Neural progenitor cell (in vitro differentiated cells): ENCODE data around the gene AGPS. TPM values are rescaled to one million over a fixed set of nuclear protein-coding genes. Genes with fewer than 3 reads are reported as not detected.

ENCODE experiments used
- DNase-seq: peaks from one replicate; pipeline ENCODE4 v3.0.0-alpha.2; 2016; ENCODE audit warnings: low spot score
- H2AFZ ChIP-seq: fragments of 200-600 bp; sonication (generic); replicated peaks from 2 replicates; pipeline ENCODE4 v1.6.1; 2016; ENCODE audit warnings: antibody characterized with exemption
- H3F3A ChIP-seq: fragments of 200-600 bp; sonication (generic); 2 replicates; pipeline ENCODE4 v1.6.1; 2016; ENCODE audit warnings: antibody characterized with exemption, low read depth
- H3K27ac ChIP-seq: fragments of 200-600 bp; sonication (generic); 2 replicates; pipeline ENCODE4 v1.5.1; 2016; ENCODE audit warnings: mild to moderate bottlenecking
- H3K27me3 ChIP-seq: fragments of 200-600 bp; sonication (generic); 2 replicates; pipeline ENCODE4 v1.6.1; 2016; ENCODE audit warnings: mild to moderate bottlenecking, moderate library complexity
- H3K36me3 ChIP-seq: fragments of 200-600 bp; sonication (generic); 2 replicates; pipeline ENCODE4 v1.5.1; 2016
- H3K4me1 ChIP-seq: fragments of 200-600 bp; sonication (generic); 2 replicates; pipeline ENCODE4 v1.6.1; 2016; ENCODE audit warnings: mixed run types
- H3K4me2 ChIP-seq: fragments of 200-600 bp; sonication (generic); 2 replicates; pipeline ENCODE4 v1.6.1; 2016
- H3K4me3 ChIP-seq: fragments of 200-600 bp; sonication (generic); 2 replicates; pipeline ENCODE4 v1.5.1; 2016
- H3K79me2 ChIP-seq: fragments of 200-600 bp; sonication (generic); 2 replicates; pipeline ENCODE4 v1.6.1; 2016; ENCODE audit warnings: low read depth
- H3K9ac ChIP-seq: fragments of 200-600 bp; sonication (generic); 2 replicates; pipeline ENCODE4 v1.6.1; 2016
- H3K9me3 ChIP-seq: fragments of 200-600 bp; sonication (generic); 2 replicates; pipeline ENCODE4 v1.5.1; 2016; ENCODE audit warnings: low read depth
- H4K20me1 ChIP-seq: fragments of 200-600 bp; sonication (generic); 2 replicates; pipeline ENCODE4 v1.6.1; 2016; ENCODE audit warnings: low read depth
- H3K27ac Mint-ChIP-seq: 3 replicates; pipeline ENCODE4 v1.8.0; 2021; ENCODE audit warnings: mixed read lengths
- H3K27me3 Mint-ChIP-seq: 2 replicates; pipeline ENCODE4 v1.8.0; 2022; ENCODE audit warnings: low read depth, mild to moderate bottlenecking, inconsistent platforms, moderate library complexity, mixed read lengths; ENCODE audit not compliant: insufficient read depth
- H3K36me3 Mint-ChIP-seq: 3 replicates; pipeline ENCODE4 v1.8.0; 2021; ENCODE audit warnings: mixed read lengths
- H3K4me1 Mint-ChIP-seq: 3 replicates; pipeline ENCODE4 v1.8.0; 2021; ENCODE audit warnings: mixed read lengths
- H3K4me3 Mint-ChIP-seq: 3 replicates; pipeline ENCODE4 v1.8.0; 2021; ENCODE audit warnings: mild to moderate bottlenecking, moderate library complexity, mixed read lengths
- H3K9me3 Mint-ChIP-seq: 3 replicates; pipeline ENCODE4 v1.8.0; 2020; ENCODE audit warnings: mixed read lengths
- CTCF ChIP-seq: fragments of 200-600 bp; sonication (generic); IDR thresholded peaks from 2 replicates; pipeline ENCODE4 v1.5.1; 2017; ENCODE audit warnings: antibody characterized with exemption, mild to moderate bottlenecking
- EZH2 ChIP-seq: fragments of 200-600 bp; sonication (generic); IDR thresholded peaks from 2 replicates; pipeline ENCODE4 v1.6.1; 2017; ENCODE audit warnings: antibody characterized with exemption, mild to moderate bottlenecking, moderate library complexity
- EZH2phosphoT487 ChIP-seq: fragments of 200-600 bp; sonication (generic); IDR thresholded peaks from 2 replicates; pipeline ENCODE4 v1.6.1; 2017; ENCODE audit warnings: antibody characterized with exemption
- total RNA-seq: library from RNA; depleted of rRNA; stranded (reverse); fragments of >200 nt; gene quantifications from 2 replicates; pipeline ENCODE4 v1.2.3, GENCODE V29; 2015; ENCODE audit warnings: low replicate concordance

Gene AGPS
- total RNA-seq, 1 donor from 2014 or later = 63.5 TPM

DNA sequence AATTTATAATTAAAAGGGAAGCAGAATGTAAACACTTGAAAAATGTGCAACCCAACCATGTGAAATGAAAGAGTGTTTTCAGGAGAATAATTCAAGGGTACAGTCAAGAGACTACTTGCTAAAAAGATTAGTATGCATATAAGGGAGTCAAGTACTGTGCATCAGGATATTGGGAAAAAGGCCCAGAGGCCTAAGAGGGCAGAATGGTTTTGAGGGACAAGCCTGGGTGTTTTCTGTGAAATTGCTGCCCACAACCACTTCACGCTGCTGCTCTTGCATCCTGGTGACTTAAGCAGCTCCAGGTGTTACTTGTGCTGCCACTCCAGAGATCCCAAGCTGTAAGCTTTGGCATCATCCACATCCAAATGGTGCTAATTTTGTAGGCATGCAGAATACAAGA, 165.2 kb downstream of the AGPS start:
- Histone ChIP-seq H3K27me3 (no peaks in the 10 kb centered on the region), H3K4me1 (no peaks in the 10 kb centered on the region), H3K9ac (no peak overlapping the region), H3K36me3 (no peaks in the 10 kb centered on the region), H3K4me2 (no peak overlapping the region), H3K27ac (no peak overlapping the region), H3K4me3 (no peak overlapping the region), H3K79me2 (no peaks in the 10 kb centered on the region), H3F3A (no peaks in the 10 kb centered on the region), H2AFZ (no peak overlapping the region), H3K9me3 (no peaks in the 10 kb centered on the region), H4K20me1 (no peaks in the 10 kb centered on the region)
- DNase-seq = no peak
- no peaks in the 10 kb centered on the region for H3K36me3 Mint-ChIP-seq
- TF ChIP-seq CTCF (no peak), EZH2phosphoT487 (no peak), EZH2 (no peak)
- peaks cover 11% of the 10 kb centered on the region for H3K9me3 Mint-ChIP-seq
- no peaks in the 10 kb centered on the region for H3K27me3 Mint-ChIP-seq
- H3K27ac Mint-ChIP-seq = no peak overlapping the region
- peaks cover 8% of the 10 kb centered on the region for H3K4me1 Mint-ChIP-seq
- no peak overlapping the region for H3K4me3 Mint-ChIP-seq

GRCh38 chr2:177559638-177560037, 167.1 kb downstream of the AGPS start:
- Mint-ChIP-seq H3K9me3 (peaks cover 11% of the 10 kb centered on the region), H3K27ac (no peak overlapping the region), H3K27me3 (no peaks in the 10 kb centered on the region), H3K4me3 (no peak overlapping the region), H3K4me1 (no peaks in the 10 kb centered on the region), H3K36me3 (no peaks in the 10 kb centered on the region)
- Histone ChIP-seq H3K36me3 (no peaks in the 10 kb centered on the region), H3K27me3 (no peaks in the 10 kb centered on the region), H3K9me3 (no peaks in the 10 kb centered on the region), H3K4me2 (no peak overlapping the region), H3K27ac (no peak overlapping the region), H3F3A (no peaks in the 10 kb centered on the region), H3K9ac (no peak overlapping the region), H3K4me3 (no peak overlapping the region), H3K4me1 (no peaks in the 10 kb centered on the region), H4K20me1 (no peaks in the 10 kb centered on the region), H2AFZ (no peak overlapping the region), H3K79me2 (no peaks in the 10 kb centered on the region)
- TF ChIP-seq EZH2 (no peak), EZH2phosphoT487 (no peak), CTCF (no peak)
- DNase-seq = no peak

GRCh38 chr2:177568390-177568789, 175.8 kb downstream of the AGPS start:
- Histone ChIP-seq H3K27me3 (no peaks in the 10 kb centered on the region), H2AFZ (no peak overlapping the region), H3K36me3 (no peaks in the 10 kb centered on the region), H3K9ac (no peak overlapping the region), H3K79me2 (no peaks in the 10 kb centered on the region), H3F3A (no peaks in the 10 kb centered on the region), H3K4me3 (no peak overlapping the region), H3K27ac (no peak overlapping the region), H3K4me2 (no peak overlapping the region), H4K20me1 (no peaks in the 10 kb centered on the region), H3K4me1 (peaks cover 3% of the 10 kb centered on the region), H3K9me3 (no peaks in the 10 kb centered on the region)
- H3K36me3 Mint-ChIP-seq = no peaks in the 10 kb centered on the region
- H3K9me3 Mint-ChIP-seq = no peaks in the 10 kb centered on the region
- TF ChIP-seq EZH2 (no peak), EZH2phosphoT487 (no peak), CTCF (no peak)
- no peak overlapping the region for H3K4me3 Mint-ChIP-seq
- no peak for DNase-seq
- no peak overlapping the region for H3K27ac Mint-ChIP-seq
- H3K27me3 Mint-ChIP-seq = peaks cover 2% of the 10 kb centered on the region
- H3K4me1 Mint-ChIP-seq = peaks cover 42% of the 10 kb centered on the region

- Histone ChIP-seq H3K4me1 (peaks cover 3% of the 10 kb centered on the region), H3F3A (no peaks in the 10 kb centered on the region), H3K36me3 (no peaks in the 10 kb centered on the region), H3K79me2 (no peaks in the 10 kb centered on the region), H3K9me3 (no peaks in the 10 kb centered on the region), H4K20me1 (no peaks in the 10 kb centered on the region), H3K4me3 (no peak overlapping the region), H2AFZ (no peak overlapping the region), H3K27me3 (no peaks in the 10 kb centered on the region), H3K4me2 (no peak overlapping the region), H3K9ac (no peak overlapping the region), H3K27ac (no peak overlapping the region)
- no peaks in the 10 kb centered on the region for H3K9me3 Mint-ChIP-seq
- TF ChIP-seq EZH2 (no peak), EZH2phosphoT487 (no peak), CTCF (no peak)
- peaks cover 44% of the 10 kb centered on the region for H3K4me1 Mint-ChIP-seq
- H3K36me3 Mint-ChIP-seq = no peaks in the 10 kb centered on the region
- DNase-seq = no peak
- H3K27me3 Mint-ChIP-seq = peaks cover 4% of the 10 kb centered on the region
- no peak overlapping the region for H3K27ac Mint-ChIP-seq
- H3K4me3 Mint-ChIP-seq = no peak overlapping the region
Observed at GRCh38 chr2:177568893-177569292, 176.3 kb downstream of the AGPS start.
